Activated T-cell treated with anti-CD3 and anti-CD28 coated beads for 48 hours (primary cell): ENCODE results near the gene ELOA.
A peak's percentile ranks its signal among the peaks of the same experiment; 100 is the strongest.

Experiments used
- DNase-seq: peaks from one replicate; pipeline ENCODE4 v3.0.0-alpha.2; 2020; ENCODE audit warnings: low read depth

Gene ELOA, protein sequence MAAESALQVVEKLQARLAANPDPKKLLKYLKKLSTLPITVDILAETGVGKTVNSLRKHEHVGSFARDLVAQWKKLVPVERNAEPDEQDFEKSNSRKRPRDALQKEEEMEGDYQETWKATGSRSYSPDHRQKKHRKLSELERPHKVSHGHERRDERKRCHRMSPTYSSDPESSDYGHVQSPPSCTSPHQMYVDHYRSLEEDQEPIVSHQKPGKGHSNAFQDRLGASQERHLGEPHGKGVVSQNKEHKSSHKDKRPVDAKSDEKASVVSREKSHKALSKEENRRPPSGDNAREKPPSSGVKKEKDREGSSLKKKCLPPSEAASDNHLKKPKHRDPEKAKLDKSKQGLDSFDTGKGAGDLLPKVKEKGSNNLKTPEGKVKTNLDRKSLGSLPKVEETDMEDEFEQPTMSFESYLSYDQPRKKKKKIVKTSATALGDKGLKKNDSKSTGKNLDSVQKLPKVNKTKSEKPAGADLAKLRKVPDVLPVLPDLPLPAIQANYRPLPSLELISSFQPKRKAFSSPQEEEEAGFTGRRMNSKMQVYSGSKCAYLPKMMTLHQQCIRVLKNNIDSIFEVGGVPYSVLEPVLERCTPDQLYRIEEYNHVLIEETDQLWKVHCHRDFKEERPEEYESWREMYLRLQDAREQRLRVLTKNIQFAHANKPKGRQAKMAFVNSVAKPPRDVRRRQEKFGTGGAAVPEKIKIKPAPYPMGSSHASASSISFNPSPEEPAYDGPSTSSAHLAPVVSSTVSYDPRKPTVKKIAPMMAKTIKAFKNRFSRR

GRCh38 chr1:23743287-23744152, at the start of gene ELOA:
Gene ELOA, plus strand, starts transcription at chr1:23743471. Its CDS starts 33 bp downstream, at chr1:23743504.
- peak; percentile 78 for DNase-seq

DNA sequence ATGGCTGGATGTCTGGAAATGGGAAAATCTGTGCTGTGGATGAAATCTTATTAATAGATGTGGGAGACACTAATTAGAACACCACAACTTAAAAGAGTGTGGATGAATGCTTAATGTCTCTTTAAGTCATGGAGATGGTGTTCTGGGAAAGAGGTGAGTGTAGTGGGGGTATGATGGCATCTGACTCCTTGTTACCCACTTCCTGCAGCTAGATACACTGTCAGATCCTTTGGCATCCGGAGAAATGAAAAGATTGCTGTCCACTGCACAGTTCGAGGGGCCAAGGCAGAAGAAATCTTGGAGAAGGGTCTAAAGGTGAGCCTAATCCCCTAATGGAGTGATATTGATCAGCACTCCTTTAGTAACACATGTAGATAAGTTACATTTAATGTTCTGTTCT, 49.7 kb upstream of the ELOA start:
- no peak for DNase-seq

DNA sequence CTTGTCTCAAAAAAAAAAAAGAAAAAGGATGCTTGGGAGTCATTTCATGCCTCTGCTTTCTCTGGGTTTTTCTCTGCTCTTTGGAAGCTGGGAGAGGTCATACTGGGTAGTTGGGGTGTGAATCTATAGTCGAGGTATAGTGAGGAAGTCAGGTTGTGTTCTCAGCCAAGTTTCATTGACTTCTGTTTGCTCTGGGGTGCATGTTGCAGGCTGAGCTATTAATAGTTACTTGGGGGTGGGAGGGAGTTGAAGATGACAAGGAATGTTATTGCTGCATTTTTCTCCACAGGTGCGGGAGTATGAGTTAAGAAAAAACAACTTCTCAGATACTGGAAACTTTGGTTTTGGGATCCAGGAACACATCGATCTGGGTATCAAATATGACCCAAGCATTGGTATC, 48.9 kb upstream of the ELOA start:
- DNase-seq: no peak

GRCh38 chr1:23695667-23696066, 47.6 kb upstream of the ELOA start:
- no peak for DNase-seq

DNA sequence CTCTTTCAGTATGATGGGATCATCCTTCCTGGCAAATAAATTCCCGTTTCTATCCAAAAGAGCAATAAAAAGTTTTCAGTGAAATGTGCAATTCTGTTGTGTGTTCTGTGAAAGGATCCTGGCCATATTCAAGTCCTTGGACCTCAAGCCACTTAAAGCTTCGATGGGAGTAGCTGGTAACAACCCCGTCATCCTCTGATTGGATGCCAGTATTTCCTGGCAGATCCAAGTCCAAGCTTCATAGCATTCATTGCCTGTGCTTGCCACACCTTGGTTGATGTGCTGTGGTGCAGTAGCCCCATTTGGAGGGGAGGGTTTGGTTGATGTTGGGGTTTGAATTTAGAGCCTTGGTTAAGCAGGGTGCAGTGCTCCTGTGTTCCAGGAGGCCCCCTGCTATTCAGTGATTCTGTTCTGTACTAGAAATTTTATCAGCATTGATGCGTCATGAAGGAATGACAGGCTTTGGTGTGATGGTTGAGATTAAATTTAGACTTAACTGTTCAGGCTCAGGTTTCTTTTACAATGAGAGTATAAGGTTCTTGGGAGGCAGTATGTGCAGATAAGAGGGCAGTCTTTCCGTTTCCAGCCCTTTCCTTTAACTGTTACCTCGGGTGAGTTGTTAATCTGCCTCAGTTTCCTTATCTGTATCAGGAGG, 46.8 kb upstream of the ELOA start:
- DNase-seq: no peak

GRCh38 chr1:23698466-23698865, 44.8 kb upstream of the ELOA start:
- DNase-seq: no peak

- DNase-seq: no peak
Observed at GRCh38 chr1:23699280-23700179, 43.7 kb upstream of the ELOA start.

DNA sequence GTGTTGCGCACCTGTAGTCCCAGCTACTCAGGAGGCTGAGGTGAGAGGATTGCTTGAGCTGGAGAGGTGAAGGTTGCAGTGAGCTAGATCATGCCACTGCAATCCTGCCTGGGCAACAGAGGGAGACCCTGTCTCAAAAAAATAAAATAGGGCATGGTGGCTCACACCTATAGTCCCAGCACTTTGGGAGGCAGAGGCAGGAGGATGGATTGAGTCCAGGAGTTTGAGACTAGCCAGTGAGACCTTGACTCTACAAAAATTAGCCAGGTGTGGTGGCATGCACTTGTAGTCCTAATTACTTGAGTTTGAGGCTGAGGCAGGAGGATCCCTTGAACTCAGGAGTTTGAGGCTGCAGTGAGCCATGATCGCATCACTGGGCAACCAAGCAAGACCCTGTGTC, 42.0 kb upstream of the ELOA start:
- DNase-seq: no peak

- no peak for DNase-seq
Observed at GRCh38 chr1:23701996-23702395, 41.3 kb upstream of the ELOA start.

GRCh38 chr1:23704834-23705495, 38.3 kb upstream of the ELOA start:
- DNase-seq: no peak

- DNase-seq: no peak
Observed at GRCh38 chr1:23709229-23709628, 34.0 kb upstream of the ELOA start.

DNA sequence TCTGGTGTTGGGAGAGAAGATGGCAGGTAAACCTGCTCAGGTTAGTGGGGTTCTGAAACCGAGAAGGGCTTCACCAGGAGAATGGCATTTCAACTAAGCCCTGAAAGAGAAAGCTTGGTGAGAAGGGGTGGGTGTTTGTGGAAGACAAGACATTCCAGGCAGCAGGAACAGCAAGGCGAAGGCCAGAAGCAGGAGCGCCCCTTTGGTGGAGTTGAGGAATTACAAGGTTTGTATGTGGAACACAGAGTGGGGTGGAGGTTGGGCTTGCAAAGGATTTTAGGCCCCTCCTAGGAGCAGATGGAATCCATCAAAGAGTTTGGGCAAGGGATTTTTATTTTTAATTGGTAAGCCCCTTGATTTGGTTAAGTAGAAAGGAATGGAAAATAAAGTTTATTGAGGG, 24.8 kb upstream of the ELOA start:
- no peak for DNase-seq

- no peak for DNase-seq
Observed at GRCh38 chr1:23719162-23719820, 24.0 kb upstream of the ELOA start.

DNA sequence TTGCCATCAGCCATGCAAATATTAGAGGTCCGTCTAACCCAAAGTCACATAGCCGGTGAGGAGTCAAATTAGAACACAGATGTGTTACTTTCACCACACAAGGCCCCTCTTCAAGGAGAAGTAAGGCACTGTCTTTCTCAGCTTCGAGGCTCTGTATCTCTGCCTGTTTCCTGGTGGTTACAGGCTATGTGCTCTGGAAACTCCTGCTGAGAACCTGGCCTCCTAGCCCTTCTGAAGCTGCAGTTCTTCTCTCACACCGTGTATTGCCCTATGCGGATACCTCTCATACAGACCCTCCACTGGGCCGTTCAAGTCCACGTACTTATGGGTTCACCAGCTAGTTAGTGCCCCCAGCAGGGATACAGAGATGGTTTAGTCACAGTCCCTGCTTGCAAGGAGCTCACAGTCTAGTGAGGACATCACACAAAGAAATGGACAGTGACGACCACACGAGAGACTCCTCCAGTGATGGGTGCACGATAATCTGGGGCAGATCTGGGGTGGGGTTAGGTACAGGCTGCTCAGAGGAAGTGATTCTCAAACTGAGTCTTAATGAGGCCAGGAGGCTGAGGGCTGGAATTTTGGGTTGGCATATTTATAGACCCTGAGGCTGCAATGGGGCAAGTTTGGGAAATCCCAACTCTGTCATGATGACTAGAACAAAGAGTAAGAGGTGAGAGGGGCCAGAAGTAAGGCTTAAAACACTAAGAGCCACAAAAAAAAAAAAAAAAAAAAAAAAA, 22.8 kb upstream of the ELOA start:
- DNase-seq: peak; percentile 18

DNA sequence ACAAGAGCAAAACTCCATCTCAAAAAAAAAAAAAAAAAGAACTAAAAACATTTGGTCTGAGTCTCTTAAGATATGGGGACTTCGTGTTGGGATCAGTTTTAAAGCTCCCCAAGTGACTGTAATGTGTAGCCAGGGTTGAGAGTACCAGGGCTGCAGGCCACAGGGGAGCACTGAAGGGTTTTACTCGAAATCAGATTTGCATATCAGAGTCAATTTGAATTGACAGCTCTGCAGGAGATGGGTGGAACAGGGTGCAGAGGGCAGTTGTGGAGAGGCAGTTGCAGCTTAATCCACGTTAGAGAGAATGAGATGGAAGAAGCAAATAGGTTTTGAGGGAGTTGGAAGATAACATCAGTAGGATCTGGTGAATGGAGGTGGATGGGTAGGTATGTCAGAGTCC, 20.6 kb upstream of the ELOA start:
- DNase-seq: no peak

GRCh38 chr1:23726686-23727085, 16.6 kb upstream of the ELOA start:
- no peak for DNase-seq

DNA sequence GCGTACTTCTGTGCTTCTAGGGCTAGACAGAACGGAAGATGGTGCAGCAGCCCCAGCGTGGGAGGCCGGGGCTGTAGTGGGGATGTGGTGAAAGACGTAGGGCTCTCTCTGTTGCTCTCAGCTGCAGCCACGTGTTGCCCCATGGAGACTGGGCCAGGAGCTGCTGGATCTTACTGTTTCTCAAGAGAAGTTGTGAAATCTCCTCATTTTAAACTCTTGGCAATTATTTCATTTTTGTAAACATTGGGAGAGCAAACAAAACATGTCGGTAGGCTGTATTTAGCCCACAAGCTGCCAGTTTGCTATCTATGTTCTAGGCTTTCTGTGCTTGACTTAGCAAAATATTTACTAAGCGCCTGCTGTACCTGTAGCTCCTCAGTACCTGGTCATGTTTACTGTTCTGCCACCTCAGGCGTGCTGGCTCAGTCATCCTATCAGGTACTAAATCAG, 15.9 kb upstream of the ELOA start:
- DNase-seq: no peak

- no peak for DNase-seq
Observed at GRCh38 chr1:23732363-23733224, 10.7 kb upstream of the ELOA start.
